Aorta (tissue), 5 donors: Measurements from ENCODE around the gene PPFIA2. TPM values are rescaled to one million over a fixed set of nuclear protein-coding genes. Genes with fewer than 3 reads are reported as not detected.

Experiments
- ATAC-seq: fragments of 200-7000 bp; cut with Tn5 transposase; one replicate; pipeline ENCODE4 v1.9.1; 2022; ENCODE audit warnings: moderate library complexity; ENCODE audit not compliant: low FRiP score
- DNase-seq, 2 donors: peaks; one replicate each; pipeline ENCODE4 v3.0.0-alpha.2; 2020
- H3K27ac ChIP-seq, 2 donors: one replicate each; pipeline ENCODE4 v1.5.1; 2013; ENCODE audit warnings: low read length in 2 of 2, mild to moderate bottlenecking in 2 of 2, moderate library complexity in 2 of 2, control low read depth in 1 of 2, inconsistent platforms in 1 of 2, low read depth in 1 of 2
- H3K27me3 ChIP-seq, 2 donors: one replicate each; pipeline ENCODE4 v1.6.1; 2013; ENCODE audit warnings: control low read depth in 1 of 2, low read length in 1 of 2, mild to moderate bottlenecking in 1 of 2, moderate library complexity in 1 of 2; ENCODE audit not compliant: insufficient read depth in 2 of 2, control insufficient read depth in 1 of 2
- H3K36me3 ChIP-seq, 2 donors: one replicate each; pipeline ENCODE4 v1.6.1; 2013; ENCODE audit warnings: control low read depth in 1 of 2, low read length in 1 of 2, mild to moderate bottlenecking in 1 of 2; ENCODE audit not compliant: insufficient read depth in 2 of 2, control insufficient read depth in 1 of 2
- H3K4me1 ChIP-seq, 2 donors: one replicate each; pipeline ENCODE4 v1.6.1; 2013; ENCODE audit warnings: low read length in 2 of 2, control low read depth in 1 of 2, mild to moderate bottlenecking in 1 of 2, moderate library complexity in 1 of 2; ENCODE audit not compliant: insufficient read depth in 2 of 2, control insufficient read depth in 1 of 2
- H3K4me3 ChIP-seq, 2 donors: one replicate each; pipeline ENCODE4 v1.5.1; 2013; ENCODE audit warnings: low read length in 2 of 2, control low read depth in 1 of 2, mild to moderate bottlenecking in 1 of 2
- H3K9me3 ChIP-seq: one replicate; pipeline ENCODE4 v1.6.1; 2013; ENCODE audit warnings: mild to moderate bottlenecking, low read length; ENCODE audit not compliant: control insufficient read depth
- WGBS, 2 donors: extraction: QIAGEN DNeasy Blood & Tissue Kit; methylation state at CpG; one replicate each; pipeline ENCODE4 v1.1.7; 2013; 5-methylcytosine and 5-hydroxymethylcytosine counted together
- intact Hi-C, 2 donors: fragments of 100-400 bp; cut with DNase I; formaldehyde crosslinking; loops; one replicate each; pipeline versions ENCODE4 v1.14.2 to v1.15.0; 2022
- polyA plus RNA-seq, 2 donors: library from polyadenylated mRNA; stranded (reverse); fragments of 200-250 nt; gene quantifications; one replicate each; pipeline ENCODE4 v1.2.3, GENCODE V29; 2013
- total RNA-seq, 2 donors: library from RNA; stranded (reverse); fragmentation: NEBNext Ultra II Directional; extraction: Animal tissue kit (Norgen Biotek cat#: 25700); gene quantifications; one replicate each; pipeline ENCODE4 v1.2.1, GENCODE V29; 2021
- donor health status: healthy with polysubstance abuse.
- donor health status: Bipolar disorder and iron deficiency.
- donor health status: DM: no; HTN: no; CAD: no.
- donor health status: DM: no; HTN: no; CAD: no.
- donor health status: DM: yes; HTN: yes; CAD: no.

The PPFIA2 gene
- total and polyA plus RNA-seq, 4 donors, result 5.4 to 46.6 (median 15.7) TPM

DNA sequence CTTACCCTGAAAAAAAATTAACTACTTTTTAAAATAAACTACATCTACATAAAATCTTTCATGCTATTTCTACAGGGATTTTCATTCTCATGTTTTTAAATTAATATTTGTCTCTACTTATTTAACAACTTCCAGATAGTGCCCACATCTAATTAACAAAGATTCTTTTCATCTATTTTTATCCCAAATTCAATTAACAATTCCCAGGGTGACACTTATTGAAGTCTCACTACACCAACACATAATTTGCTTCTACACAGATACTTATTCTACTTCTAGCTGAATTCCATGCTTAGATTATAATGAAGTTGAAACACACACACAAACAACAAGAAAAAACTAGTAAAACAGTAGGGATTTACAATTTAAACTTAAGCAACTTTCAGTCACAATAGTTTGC is 344.7 kb downstream of the PPFIA2 start:
- H3K27ac ChIP-seq, result no peak overlapping the region
- no peaks in the 10 kb centered on the region for H3K9me3 ChIP-seq
- no peaks in the 10 kb centered on the region for H3K36me3 ChIP-seq
- no peak overlapping the region for H3K4me3 ChIP-seq
- H3K27me3 ChIP-seq, result no peaks in the 10 kb centered on the region
- intact Hi-C loops, result no loop called here
- DNase-seq (no peak), ATAC-seq (no peak)
- H3K4me1 ChIP-seq, result peaks cover 0 to 2% of the 10 kb centered on the region in 2 donors

DNA sequence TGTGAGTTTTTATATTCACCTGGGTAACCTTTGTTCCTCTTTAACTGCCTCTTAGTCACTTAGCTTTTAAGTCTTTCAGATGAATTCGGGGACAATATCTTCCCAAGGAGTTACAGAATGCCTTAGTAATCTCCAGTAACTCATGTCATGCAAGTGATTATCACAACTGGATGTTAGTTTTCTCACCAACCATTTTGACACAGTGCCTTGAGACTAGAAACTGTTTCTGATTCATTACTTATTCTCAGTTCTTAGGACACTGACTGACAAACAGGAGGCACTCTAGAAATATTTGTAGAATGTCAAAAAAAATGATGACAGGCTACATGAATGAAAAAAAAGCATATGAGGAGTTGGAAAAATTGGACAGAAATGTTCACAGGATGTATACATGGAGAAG is 346.2 kb downstream of the PPFIA2 start:
- no peak for DNase-seq
- Histone ChIP-seq H3K4me1 (peaks cover 0 to 2% of the 10 kb centered on the region in 2 donors), H3K9me3 (no peaks in the 10 kb centered on the region), H3K27me3 (no peaks in the 10 kb centered on the region), H3K27ac (no peak overlapping the region), H3K4me3 (no peak overlapping the region), H3K36me3 (no peaks in the 10 kb centered on the region)
- WGBS, 2 donors, result 19 to 38% methylated on average over 1 of the region's 1 CpG
- no peak for ATAC-seq
- intact Hi-C loops, result no loop called here

DNA sequence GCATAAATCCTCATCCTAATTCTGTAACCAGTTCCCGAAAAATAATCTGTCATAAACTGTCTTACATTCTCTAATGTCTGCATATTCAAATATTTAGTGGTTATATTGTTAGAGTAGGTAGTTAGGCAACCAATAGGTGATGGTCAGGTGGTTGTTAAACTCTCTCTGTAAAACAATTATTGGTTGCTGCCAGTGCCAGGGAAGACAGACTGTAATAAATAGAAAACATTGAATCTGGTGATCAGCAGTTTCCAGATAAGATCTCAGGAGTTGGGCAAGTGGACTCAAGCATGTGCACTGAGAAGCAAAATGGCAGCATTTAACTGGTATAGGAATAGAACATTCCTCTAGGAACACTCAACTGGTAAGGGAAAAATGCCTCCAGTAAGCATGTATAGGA is 355.8 kb downstream of the PPFIA2 start:
- H3K36me3 ChIP-seq, result no peaks in the 10 kb centered on the region
- intact Hi-C loops, result no loop called here
- no peak for ATAC-seq
- H3K4me1 ChIP-seq, result no peaks in the 10 kb centered on the region
- H3K27me3 ChIP-seq, result no peaks in the 10 kb centered on the region
- H3K27ac ChIP-seq, result no peak overlapping the region
- no peaks in the 10 kb centered on the region for H3K9me3 ChIP-seq
- WGBS, 2 donors, result 91 to 93% methylated on average over 1 of the region's 1 CpG
- H3K4me3 ChIP-seq, result no peak overlapping the region
- no peak for DNase-seq

DNA sequence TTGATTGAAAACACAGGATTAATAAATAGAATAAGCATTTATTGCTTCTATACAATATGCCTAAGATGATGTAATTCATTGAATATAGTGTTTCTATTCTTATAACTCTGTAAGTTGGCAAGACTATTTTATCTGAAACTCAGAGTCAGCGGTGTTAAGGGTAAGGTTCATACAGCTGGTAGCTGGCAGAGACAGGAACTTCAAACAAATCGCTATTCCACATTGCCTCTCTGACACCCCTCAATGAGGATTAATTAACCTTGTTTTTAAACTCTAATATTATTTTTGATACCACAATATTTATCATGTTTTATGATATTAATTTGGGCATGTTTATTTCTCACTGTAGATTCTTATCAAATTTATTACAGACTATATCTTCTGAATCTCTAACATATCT is 357.9 kb downstream of the PPFIA2 start:
- DNase-seq (no peak), ATAC-seq (no peak)
- Histone ChIP-seq H3K4me3 (no peak overlapping the region), H3K27ac (no peak overlapping the region), H3K36me3 (no peaks in the 10 kb centered on the region), H3K27me3 (no peaks in the 10 kb centered on the region), H3K4me1 (no peaks in the 10 kb centered on the region), H3K9me3 (no peaks in the 10 kb centered on the region)
- 73 to 81% methylated on average over 2 of the region's 2 CpGs for WGBS, 2 donors
- intact Hi-C loops, result no loop called here

DNA sequence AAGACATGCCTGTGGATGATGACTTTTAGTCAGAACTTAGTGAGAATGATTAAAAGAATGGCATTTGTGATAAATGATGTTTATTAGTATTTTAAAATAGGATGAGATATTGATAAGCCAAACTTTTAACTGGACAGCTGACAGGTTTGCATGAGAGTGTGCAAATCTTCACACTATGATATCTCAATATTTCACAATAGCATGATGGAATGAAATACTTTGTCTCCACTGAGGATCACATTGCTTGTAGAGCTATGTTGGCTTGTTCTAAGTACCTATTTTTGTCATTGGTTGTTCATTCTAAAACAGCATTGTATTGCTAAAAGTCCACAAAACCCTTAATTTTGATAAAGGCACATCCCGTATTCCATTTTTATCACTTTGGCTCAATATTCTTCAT is 359.1 kb downstream of the PPFIA2 start:
- no peaks in the 10 kb centered on the region for H3K27me3 ChIP-seq
- H3K36me3 ChIP-seq, result no peaks in the 10 kb centered on the region
- ATAC-seq, result no peak
- H3K9me3 ChIP-seq, result no peaks in the 10 kb centered on the region
- H3K27ac ChIP-seq, result no peak overlapping the region
- intact Hi-C loops, result no loop called here
- DNase-seq, result no peak
- 94 to 97% methylated on average over 1 of the region's 1 CpG for WGBS, 2 donors
- no peaks in the 10 kb centered on the region for H3K4me1 ChIP-seq
- no peak overlapping the region for H3K4me3 ChIP-seq

DNA sequence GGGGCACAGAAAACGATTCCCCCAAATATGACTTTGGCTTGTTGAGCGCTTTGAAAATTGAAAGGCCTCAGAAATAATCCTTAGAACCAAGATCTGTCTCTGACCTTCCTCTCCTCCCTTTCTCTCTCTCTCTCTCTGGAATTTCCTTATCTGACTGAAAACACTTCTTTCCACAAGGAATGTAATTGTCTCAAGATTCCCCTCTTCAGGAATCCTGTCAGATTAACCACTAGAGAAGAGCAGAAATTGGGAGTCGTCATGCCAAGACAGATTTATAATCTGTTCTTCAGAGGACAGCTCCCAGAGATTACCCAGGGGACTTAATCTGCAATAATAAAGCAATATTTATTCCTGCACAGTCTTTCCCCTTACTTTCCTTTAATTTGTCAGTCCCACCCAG is 363.7 kb downstream of the PPFIA2 start:
- H3K4me3 ChIP-seq, result no peak overlapping the region

DNA sequence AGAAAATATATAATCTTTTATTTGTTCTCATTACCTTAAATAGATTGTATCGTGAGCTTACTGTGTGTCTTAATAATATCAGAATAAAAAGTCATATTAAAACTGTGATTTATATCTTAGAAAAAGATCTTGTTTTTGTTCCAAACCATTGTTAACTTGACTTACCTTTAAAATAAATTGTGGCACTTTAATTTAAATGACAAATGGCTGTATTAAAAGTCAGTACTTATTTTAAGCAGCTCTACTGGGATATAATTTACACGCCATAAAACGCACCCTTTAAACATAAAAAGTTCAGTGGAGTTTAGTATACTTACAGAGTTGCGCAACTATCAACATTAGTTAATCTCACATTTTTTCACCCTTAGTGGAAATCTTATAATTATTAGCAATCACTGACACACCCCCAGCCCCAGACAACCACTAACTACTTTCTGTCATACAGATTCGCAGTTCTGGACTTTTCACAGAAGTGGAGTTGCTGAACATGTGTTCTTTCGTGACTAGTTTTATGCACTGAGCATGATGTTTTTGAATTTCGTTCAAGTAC is 369.5 kb downstream of the PPFIA2 start:
- no peaks in the 10 kb centered on the region for H3K27me3 ChIP-seq
- H3K4me3 ChIP-seq, result no peak overlapping the region
- H3K27ac ChIP-seq, result no peak overlapping the region
- ATAC-seq, result no peak
- 86 to 87% methylated on average over 7 of the region's 7 CpGs for WGBS, 2 donors
- H3K4me1 ChIP-seq, result no peaks in the 10 kb centered on the region
- intact Hi-C loops, result no loop called here
- DNase-seq, result no peak
- no peaks in the 10 kb centered on the region for H3K9me3 ChIP-seq
- H3K36me3 ChIP-seq, result no peaks in the 10 kb centered on the region

More for the DNA sequence above, 363.7 kb downstream of the PPFIA2 start:
- intact Hi-C loops, result no loop called here
- no peaks in the 10 kb centered on the region for H3K27me3 ChIP-seq
- ATAC-seq, result no peak
- H3K9me3 ChIP-seq, result no peaks in the 10 kb centered on the region
- DNase-seq, result no peak
- no peaks in the 10 kb centered on the region for H3K4me1 ChIP-seq
- no peak overlapping the region for H3K27ac ChIP-seq
- WGBS, 2 donors, result 66 to 68% methylated on average over 3 of the region's 3 CpGs
- no peaks in the 10 kb centered on the region for H3K36me3 ChIP-seq

DNA sequence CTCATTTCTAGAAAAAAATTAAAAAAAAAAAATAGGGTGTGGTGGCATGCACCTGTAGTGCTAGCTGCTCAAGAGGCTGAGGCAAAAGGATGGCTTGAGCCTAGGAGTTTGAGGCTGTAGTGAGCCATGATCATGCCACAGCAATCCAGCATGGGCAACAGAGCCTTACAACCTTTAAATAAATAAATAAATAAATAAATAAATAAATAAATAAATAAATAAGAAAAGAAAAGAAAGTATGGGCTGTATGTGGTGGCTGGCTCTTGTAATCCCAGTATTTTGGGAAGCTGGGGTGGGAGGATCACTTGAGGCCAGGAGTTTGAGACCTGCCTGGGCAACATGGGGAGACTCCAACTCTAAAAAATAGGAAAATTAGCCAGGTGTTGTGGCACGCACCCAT is 373.0 kb downstream of the PPFIA2 start:
- WGBS, 2 donors, result 98 to 100% methylated on average over 1 of the region's 1 CpG

DNA sequence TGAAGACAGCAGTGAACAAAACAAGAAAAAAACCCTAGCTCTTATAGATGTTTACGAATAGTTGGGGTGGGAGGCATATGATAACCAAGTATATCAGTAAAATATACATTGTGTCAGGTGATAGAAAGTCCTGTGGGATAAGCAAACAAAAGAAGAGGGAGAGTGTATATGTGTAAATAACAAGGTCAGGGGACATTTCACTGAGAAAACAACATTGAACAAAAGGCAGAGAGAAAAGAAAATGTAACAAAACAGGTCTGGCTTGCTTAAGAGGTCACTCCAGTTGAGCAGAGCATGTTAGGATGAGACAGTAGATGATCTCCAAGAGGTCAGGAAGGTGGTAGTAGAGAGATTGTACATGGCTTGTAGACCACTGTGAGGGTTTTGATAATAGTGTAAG is 377.2 kb downstream of the PPFIA2 start:
- WGBS, 2 donors, result 92 to 95% methylated on average over 1 of the region's 1 CpG
- intact Hi-C loops, result no loop called here
- ATAC-seq, result no peak

More for the DNA sequence above, 373.0 kb downstream of the PPFIA2 start:
- H3K27ac ChIP-seq, result no peak overlapping the region
- peaks cover 0 to 2% of the 10 kb centered on the region in 2 donors for H3K36me3 ChIP-seq
- no peak for ATAC-seq
- no peak overlapping the region for H3K4me3 ChIP-seq
- H3K4me1 ChIP-seq, result no peaks in the 10 kb centered on the region
- intact Hi-C loops, result no loop called here
- H3K9me3 ChIP-seq, result no peaks in the 10 kb centered on the region
- no peaks in the 10 kb centered on the region for H3K27me3 ChIP-seq
- DNase-seq, result no peak

More for the DNA sequence above, 377.2 kb downstream of the PPFIA2 start:
- Histone ChIP-seq H3K27me3 (no peaks in the 10 kb centered on the region), H3K36me3 (peaks cover 0 to 2% of the 10 kb centered on the region in 2 donors), H3K4me3 (no peak overlapping the region), H3K9me3 (no peaks in the 10 kb centered on the region), H3K4me1 (no peaks in the 10 kb centered on the region), H3K27ac (no peak overlapping the region)
- DNase-seq, result no peak
